Measurements from ENCODE around the gene TGFB2.

- no peak for TF ChIP-seq EGR1 (IDR thresholded peaks at IDR 0.05; ENCODE audit: low read depth)
- no peak for TF ChIP-seq REST (IDR thresholded peaks at IDR 0.05; ENCODE audit: low read depth)
- no peak for TF ChIP-seq EZH2phosphoT487 (IDR thresholded peaks at IDR 0.05; ENCODE audit: borderline replicate concordance)
- TF ChIP-seq CTCF (IDR thresholded peaks at IDR 0.05 in 2 of 3, conservative IDR thresholded peaks at IDR 0.05 in 1 of 3; ENCODE audit: borderline replicate concordance in 1 of 3, insufficient read depth in 1 of 3, low read depth in 2 of 3, low read length in 2 of 3), result no peak
- TF ChIP-seq SRF (IDR thresholded peaks at IDR 0.05; ENCODE audit: low read depth), result no peak
- no peak for TF ChIP-seq EZH2 (IDR thresholded peaks at IDR 0.05)
- no peak for TF ChIP-seq CEBPB (IDR thresholded peaks at IDR 0.05; ENCODE audit: low read depth)
- TF ChIP-seq MAX (IDR thresholded peaks at IDR 0.05), result no peak
- TF ChIP-seq ELF1 (IDR thresholded peaks at IDR 0.05; ENCODE audit: borderline replicate concordance, low read depth), result no peak
- TF ChIP-seq JUND (IDR thresholded peaks at IDR 0.05), result no peak
- TF ChIP-seq TCF7L2 (IDR thresholded peaks at IDR 0.05; ENCODE audit: borderline replicate concordance, extremely low read depth, insufficient read depth, insufficient read length), result no peak
- no peak for TF ChIP-seq YY1 (IDR thresholded peaks at IDR 0.05; ENCODE audit: extremely low read depth, insufficient replicate concordance, low read depth, low read length)
- no peak for TF ChIP-seq POLR2AphosphoS5 (IDR thresholded peaks at IDR 0.05; ENCODE audit: low read depth, low read length)
These were observed 109.7 kb downstream of the TGFB2 start for GRCh38 chr1:218454700-218455282.
